ENCODE results near the gene NOTO.

- TF ChIP-seq CTCF (IDR thresholded peaks at IDR 0.05; ENCODE audit: poor library complexity): no peak
- TF ChIP-seq EZH2 (IDR thresholded peaks at IDR 0.05; ENCODE audit: borderline replicate concordance): peak; percentile 51
- no peak for TF ChIP-seq EZH2phosphoT487 (IDR thresholded peaks at IDR 0.05; ENCODE audit: low read depth, severe bottlenecking, unreplicated experiment)
Measured at GRCh38 chr2:73203055-73203681, 794 bp downstream of the NOTO start.

Data from hepatocyte (in vitro differentiated cells).